ENCODE data around the gene PPP2R3B.
A peak's percentile ranks its signal among the peaks of the same experiment; 100 is the strongest.
"Not testable (repeated sequence)": the region's sequence is repeated elsewhere in the genome, so short reads cannot be mapped to it uniquely, and the experiment has no call there.

Gene PPP2R3B

GRCh38 chrX:405149-405548, 18.4 kb upstream of the PPP2R3B start:
- no peak for DNase-seq (ENCODE audit: low read depth in 2 of 2)

- DNase-seq (ENCODE audit: low read depth in 2 of 2), result no peak
These were observed 17.9 kb upstream of the PPP2R3B start for GRCh38 chrX:404656-405055.

- DNase-seq (ENCODE audit: low read depth in 2 of 2), result no peak
These were observed 16.1 kb upstream of the PPP2R3B start for GRCh38 chrX:402857-403256.

GRCh38 chrX:400258-400657, 13.6 kb upstream of the PPP2R3B start:
- no peak for DNase-seq (ENCODE audit: low read depth in 2 of 2)

- no peak for DNase-seq (ENCODE audit: low read depth in 2 of 2)
These were observed 10.9 kb upstream of the PPP2R3B start for GRCh38 chrX:397575-397974.

GRCh38 chrX:394830-395229, 8.1 kb upstream of the PPP2R3B start:
- no peak for DNase-seq (ENCODE audit: low read depth in 2 of 2)

- no peak for DNase-seq (ENCODE audit: low read depth in 2 of 2)
These were observed 5.8 kb upstream of the PPP2R3B start for GRCh38 chrX:392575-392846.

- DNase-seq (ENCODE audit: low read depth in 2 of 2), result no peak
These were observed 5.2 kb upstream of the PPP2R3B start for GRCh38 chrX:391717-392574.

- no peak for DNase-seq (ENCODE audit: low read depth in 2 of 2)
These were observed 3.8 kb upstream of the PPP2R3B start for GRCh38 chrX:390459-390858.

- DNase-seq (ENCODE audit: low read depth in 2 of 2), result no peak
These were observed 2.3 kb upstream of the PPP2R3B start for GRCh38 chrX:389021-389441.

- no peak for DNase-seq (ENCODE audit: low read depth in 2 of 2)
These were observed 1.0 kb upstream of the PPP2R3B start for GRCh38 chrX:387729-388128.

GRCh38 chrX:386239-386767, 404 bp downstream of the PPP2R3B start:
- peak; percentile 10 to 31 for DNase-seq (ENCODE audit: low read depth in 2 of 2)

GRCh38 chrX:385736-386135, 971 bp downstream of the PPP2R3B start:
- DNase-seq (ENCODE audit: low read depth in 2 of 2), result not testable (repeated sequence)

- no peak for DNase-seq (ENCODE audit: low read depth in 2 of 2)
These were observed 1.8 kb downstream of the PPP2R3B start for GRCh38 chrX:384861-385260.

- DNase-seq (ENCODE audit: low read depth in 2 of 2), result no peak
These were observed 8.3 kb downstream of the PPP2R3B start for GRCh38 chrX:378443-378842.

- DNase-seq (ENCODE audit: low read depth in 2 of 2), result not testable (repeated sequence)
These were observed 10.5 kb downstream of the PPP2R3B start for GRCh38 chrX:376206-376605.

GRCh38 chrX:375181-376036, 11.3 kb downstream of the PPP2R3B start:
- DNase-seq (ENCODE audit: low read depth in 2 of 2), result no peak

- DNase-seq (ENCODE audit: low read depth in 2 of 2), result no peak
These were observed 12.1 kb downstream of the PPP2R3B start for GRCh38 chrX:374596-374995.

GRCh38 chrX:373641-374471, 12.9 kb downstream of the PPP2R3B start:
- peak in 1 of 2 donors; percentile 27 for DNase-seq (ENCODE audit: low read depth in 2 of 2)

GRCh38 chrX:372856-373640, 13.7 kb downstream of the PPP2R3B start:
- DNase-seq (ENCODE audit: low read depth in 2 of 2), result no peak

GRCh38 chrX:371907-372306, 14.8 kb downstream of the PPP2R3B start:
- no peak for DNase-seq (ENCODE audit: low read depth in 2 of 2)

Data from stimulated activated CD4-positive, alpha-beta T cell treated with anti-CD3 and anti-CD28 coated beads, Interleukin-15, amount 100 ng/mL, for 48 hours (primary cell).